Stimulated activated CD4-positive, alpha-beta T cell treated with anti-CD3 and anti-CD28 coated beads, Interleukin-15, amount 100 ng/mL, for 48 hours (primary cell): ENCODE data around the gene ANKRD42.
"Not testable (repeated sequence)": the region's sequence is repeated elsewhere in the genome, so short reads cannot be mapped to it uniquely, and the experiment has no call there.

Source experiments
- DNase-seq, 2 donors: peaks; one replicate each; pipeline ENCODE4 v3.0.0-alpha.2; 2020; ENCODE audit warnings: low read depth in 2 of 2

Gene ANKRD42

DNA sequence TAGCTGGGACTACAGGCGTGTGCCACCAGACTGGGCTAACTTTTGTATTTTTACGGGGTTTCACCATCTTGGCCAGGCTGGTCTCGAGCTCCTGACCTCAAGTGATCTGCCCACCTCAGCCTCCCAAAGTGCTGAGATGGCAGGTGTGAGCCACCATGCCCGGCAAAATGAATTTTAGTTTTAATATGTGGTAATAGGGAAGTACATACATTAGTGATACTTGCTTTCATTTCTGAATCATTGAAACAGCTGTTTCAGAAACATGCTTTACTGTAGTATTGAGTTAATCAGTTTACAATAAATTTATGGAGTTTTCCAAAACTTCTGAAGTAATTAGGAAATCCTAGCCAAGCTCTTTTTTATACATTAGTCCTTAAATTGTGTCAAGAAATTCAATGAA, 21.0 kb upstream of the ANKRD42 start:
- no peak for DNase-seq

DNA sequence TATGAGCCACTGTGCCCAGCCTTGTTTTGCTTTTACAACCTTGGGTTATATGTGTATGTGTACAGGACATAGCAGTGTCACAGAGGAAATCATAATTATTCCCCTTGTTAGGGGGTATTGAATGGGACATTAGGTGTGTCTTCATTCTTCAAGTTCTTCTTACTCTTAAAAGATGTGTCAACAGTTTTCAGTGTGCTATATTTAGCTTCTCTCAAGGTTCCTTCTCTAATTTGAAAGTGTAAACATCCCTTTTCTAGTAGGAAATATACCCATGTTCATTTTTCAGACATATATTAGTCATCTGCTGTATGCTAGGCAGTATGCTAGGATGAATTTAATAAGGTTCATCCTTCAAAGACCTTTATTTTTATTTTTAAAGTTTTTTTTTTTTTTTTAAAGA, 19.5 kb upstream of the ANKRD42 start:
- DNase-seq: no peak

DNA sequence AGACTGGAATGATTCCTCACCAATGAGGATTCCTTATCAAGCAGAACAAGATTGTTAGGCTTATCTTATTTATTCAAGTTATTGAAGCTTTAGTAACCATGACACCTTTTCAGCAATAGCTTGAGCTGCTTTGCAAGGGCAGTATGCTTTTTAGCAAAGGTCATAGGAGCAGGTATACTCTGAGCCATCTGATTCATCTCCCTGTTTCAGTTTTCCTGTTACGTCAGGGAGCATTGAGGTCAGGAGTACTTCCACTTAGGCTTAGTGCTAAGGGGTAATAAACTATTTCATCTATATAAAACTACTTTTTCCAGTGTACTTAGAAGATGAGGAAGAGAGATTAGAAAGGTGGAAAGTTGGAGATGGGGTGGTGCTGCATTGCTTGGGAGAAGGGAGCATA, 17.7 kb upstream of the ANKRD42 start:
- no peak for DNase-seq

DNA sequence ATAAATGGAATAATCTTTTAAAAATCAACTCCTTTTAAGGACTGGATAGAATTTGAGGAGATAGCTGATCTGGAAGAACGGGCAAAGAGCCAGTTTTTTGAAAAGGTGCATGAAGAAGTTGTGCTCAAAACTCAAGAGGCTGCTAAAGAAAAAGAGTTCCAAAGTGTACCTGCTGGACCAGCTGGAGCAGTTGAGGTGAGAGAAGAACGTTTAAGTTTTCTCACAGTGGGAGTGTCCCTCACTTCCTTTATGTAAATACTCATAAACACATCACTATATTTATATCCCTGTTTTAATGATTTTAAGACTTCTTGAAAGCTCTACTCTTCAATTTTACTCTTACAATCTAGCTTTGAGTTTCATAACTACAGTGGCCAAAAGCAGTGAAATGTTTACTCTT, 11.7 kb upstream of the ANKRD42 start:
- DNase-seq: no peak

DNA sequence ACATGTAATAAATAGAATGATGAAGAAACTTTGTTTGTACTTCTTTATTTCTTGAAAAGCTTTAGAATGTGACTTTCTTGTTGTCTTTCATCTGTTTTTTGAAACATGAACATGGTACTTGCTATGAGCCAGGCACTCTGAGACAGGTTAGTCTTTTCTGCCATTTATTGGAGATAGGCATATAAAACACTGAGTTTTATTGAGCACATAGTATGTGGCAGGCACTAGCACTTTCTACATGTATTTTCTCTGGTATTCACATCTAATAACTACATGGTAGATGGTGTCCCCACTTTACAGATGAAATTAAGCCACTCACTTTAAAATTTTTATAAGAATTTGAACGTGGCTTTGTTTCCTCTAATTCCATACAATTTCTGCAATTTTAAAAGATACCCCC, 7.7 kb upstream of the ANKRD42 start:
- DNase-seq: no peak

DNA sequence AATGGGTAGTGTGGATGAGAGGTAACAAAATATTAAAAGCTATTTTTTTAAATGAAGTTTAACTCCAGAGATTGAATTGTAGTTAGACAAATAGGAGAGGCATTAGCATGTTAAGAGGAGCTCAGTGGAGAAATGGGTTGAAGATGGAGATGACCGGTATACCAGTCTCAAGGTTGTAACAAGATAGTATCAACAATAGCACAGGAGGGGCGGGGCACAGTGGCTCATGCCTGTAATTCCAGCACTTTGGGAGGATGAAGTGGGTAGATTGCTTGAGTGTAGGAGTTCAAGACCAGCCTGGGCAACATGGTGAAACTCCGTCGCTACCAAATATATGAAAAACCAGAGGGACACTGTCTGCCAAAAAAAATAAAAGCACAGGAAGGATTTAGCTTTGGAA, 6.0 kb upstream of the ANKRD42 start:
- DNase-seq: no peak

DNA sequence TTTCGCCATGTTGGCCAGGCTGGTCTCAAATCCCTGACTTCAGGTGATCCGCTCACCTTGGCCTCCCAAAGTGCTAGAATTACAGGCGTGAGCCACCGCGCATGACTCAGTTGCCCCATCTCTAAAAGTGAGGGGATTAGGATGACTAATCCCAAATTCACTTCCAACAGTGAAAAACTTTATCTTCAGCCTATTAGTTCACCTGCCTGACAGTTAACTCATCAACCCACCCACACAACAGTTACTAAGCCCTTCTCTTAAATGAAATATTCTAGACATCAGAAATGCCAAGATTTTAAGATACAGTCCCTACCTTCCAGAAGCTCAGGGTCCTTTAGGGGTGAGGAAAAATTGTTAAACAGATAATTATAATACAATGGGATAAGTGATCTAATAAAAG, 2.0 kb upstream of the ANKRD42 start:
- DNase-seq: no peak

DNA sequence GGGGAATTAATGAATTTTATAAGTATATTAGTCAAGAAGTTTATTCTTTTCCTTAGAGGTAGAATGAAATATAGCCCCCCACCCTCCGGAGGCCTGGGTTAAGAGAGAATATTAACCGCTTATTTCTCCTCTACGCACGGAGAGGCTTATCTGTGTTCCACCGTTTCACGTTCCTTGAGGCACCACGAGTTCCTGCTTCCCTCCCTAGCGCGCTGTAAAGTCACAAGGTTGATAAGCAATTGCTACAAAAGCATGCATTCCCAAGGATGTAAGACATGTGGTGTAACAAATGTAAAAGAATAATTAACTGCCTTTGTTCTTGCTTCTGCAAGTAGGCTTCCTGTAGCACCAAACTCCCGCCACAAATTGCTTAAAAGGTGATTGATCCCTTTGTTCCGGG, 1.5 kb upstream of the ANKRD42 start:
- DNase-seq: no peak

DNA sequence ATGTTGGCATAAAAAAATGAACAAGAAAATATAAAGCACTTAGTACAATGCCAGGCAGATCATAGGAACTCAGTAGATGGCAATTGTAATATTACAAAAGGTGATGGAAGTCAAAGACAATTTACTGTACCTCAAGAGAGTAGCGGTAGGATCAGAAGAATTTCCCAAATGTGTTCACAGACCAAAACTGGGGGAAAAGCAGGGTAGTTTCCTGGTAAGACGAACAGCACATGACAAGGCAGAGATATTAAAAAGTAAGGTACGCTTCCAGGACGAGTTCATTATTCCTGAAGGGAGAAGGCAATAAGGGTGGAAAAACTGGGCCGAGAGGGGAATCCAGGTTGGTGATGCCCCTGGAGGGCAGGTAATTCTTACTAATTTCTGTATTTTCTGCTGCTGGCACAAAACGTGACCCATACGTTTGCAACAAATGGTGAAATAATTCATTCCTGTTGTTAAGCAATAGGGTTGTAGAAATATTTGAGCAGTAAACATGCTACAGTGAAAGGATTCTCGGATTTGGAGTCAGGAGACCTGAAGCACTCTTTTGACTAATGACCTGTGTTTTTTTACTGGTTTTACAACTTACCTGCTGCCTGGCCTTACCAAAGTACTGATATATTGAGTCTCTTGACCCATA, 786 bp upstream of the ANKRD42 start:
- no peak for DNase-seq

DNA sequence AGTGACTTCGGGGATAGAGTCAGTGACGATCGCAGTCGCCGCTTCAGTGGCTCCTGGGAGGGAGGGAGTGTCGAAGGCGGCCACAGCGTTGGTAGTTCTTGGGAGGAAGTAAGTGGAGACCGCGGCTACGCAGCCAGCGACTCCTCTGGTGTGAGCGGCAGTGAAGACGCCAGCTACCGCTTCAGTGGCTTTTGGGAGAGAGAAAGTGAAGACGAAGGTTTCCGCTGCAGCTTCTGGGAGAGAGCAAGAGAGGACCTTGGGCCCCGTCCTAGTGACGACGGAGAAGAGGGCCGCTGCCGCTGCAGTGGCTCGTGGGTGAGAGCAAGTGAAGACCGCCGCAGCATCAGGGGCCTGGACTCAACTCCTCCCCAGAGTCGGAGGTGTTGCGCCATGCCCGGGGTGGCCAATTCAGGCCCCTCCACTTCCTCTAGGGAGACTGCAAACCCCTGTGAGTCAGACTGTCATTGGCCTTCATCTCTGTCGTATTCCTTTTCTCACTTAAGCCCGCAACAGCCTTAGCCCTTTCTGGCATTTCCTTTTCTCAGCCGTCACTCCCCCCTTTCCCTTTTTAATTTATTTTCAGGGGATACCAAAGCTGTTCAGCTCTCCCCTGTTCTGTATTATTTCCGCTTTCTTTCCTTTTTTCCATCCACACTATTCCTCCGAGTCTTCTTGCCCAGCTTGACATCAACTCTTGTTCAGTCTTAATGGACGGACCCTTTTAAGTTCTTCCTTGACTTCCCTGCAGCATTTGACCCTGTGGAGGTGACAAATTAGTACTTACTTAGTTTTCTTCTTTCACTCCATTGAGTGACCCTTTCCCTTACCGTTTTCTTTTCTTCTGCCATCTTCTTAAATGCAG, 1.0 kb downstream of the ANKRD42 start:
- peak; percentile 33 to 35 for DNase-seq

DNA sequence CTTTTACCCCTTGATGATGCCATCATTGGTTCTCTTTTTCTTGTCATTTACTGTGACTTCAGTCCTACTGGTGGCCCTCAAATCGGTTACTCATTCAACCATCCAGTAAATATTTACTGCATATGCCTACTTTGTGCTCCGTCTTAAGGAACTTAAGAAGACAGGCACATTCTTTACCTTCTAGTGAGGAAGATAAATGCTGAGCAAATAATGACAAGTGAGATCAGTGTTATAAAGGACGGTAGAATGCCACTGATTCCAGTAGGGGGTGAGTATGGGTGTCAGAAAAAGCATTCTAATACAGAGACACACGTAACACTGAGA, 1.6 kb downstream of the ANKRD42 start:
- no peak for DNase-seq

DNA sequence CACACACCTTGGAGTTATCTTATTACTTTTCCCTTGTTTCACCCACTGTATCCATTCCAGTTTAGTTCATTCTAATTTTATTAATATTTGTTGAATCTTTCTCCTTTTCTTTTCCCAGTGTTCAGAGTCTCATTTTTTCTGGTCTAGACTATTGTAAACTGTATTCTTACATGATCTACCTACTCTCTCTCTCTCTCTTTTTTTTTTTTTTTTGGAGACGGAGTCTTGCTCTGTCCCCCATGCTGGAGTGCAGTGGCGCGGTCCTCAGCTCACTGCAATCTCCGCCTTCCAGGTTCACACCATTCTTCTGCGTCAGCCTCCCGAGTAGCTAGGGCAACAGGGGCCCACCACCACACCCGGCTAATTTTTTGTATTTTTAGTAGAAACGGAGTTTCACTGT, 2.1 kb downstream of the ANKRD42 start:
- no peak for DNase-seq

DNA sequence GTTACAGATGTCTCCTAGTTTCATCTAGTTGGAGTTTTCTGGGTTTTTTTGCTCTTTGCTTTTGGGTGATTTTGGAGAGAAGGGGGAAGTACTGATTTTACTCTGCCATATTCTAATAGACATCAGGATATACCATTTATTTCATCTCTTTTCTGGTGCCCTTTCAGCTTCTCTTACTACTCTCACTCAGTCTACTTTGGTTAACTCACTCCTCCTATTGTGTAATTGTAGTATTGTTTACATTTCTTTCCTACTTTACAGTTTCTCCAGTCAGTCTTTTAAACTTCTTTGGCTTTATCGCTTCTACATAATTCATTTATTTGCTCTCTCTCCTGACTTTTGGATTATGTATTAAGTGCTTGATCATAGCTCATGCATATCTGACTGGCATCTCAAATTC, 6.5 kb downstream of the ANKRD42 start:
- no peak for DNase-seq

DNA sequence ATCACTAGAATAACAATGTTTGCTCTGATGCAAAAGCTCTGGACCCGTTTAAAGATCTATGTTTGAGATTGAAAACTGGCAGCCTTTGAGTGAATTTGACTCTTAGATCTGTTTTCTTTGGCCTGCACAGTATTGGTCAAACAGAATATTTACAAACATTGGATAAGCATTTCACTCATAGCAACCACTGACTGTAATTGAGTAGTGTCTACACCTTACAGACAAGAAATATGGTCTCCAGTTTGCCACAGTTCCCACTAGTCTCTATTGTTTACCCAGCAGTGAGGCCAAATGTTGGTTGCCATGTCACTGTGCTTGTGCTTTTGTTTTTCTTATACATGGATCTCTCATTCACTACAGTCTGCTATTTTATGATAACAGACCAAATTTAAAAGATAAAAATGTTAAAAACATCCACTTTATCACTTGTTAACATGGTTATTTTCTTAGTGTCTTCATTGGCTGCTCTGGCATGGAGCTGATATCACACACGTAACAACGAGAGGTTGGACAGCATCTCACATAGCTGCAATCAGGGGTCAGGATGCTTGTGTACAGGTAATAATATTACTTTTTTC, 12.2 kb downstream of the ANKRD42 start:
- no peak for DNase-seq

DNA sequence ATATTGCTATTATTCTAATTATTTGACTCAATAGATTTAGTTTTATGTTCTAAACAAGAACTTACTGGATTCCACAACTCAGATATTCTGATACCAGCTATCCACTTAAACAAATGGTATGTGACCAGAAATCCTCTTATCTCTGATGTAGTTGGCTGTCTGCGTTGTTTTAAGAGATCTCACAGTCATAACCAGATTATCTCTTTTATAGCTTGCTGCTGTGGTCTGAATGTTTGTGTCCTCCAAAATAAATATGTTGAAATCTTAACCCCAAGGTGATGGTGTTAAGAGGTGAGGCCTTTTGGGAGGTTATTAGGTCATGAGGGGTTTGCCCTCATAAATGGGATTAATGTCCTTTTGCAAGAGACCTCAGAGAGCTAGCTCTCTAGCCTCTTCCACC, 12.7 kb downstream of the ANKRD42 start:
- DNase-seq: no peak

DNA sequence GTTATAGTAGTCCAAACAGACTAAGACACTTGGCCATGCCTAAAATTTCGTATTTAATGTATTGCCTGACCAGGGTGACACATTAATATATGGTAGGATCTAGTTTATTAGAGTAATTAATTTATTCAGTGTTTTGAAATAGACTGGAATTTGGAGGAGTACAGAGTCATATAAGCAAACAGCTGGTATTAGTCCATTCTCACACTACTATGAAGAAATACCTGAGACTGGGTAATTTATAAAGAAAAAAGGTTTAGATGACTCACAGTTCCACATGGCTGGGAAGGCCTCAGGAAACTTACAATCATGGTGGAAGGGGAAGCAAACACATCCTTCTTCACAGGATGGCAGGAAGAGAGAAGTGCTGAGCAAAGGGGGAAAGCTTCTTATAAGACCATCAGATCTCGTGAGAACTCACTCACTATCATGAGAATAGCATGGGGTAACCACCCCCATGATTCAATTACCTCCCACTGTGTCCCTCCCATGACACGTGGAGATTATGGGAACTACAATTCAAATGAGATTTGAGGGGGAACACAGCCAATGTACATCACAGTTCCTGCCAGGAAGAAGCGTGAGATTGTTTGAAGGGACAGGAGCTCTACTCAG, 13.4 kb downstream of the ANKRD42 start:
- not testable (repeated sequence) for DNase-seq

DNA sequence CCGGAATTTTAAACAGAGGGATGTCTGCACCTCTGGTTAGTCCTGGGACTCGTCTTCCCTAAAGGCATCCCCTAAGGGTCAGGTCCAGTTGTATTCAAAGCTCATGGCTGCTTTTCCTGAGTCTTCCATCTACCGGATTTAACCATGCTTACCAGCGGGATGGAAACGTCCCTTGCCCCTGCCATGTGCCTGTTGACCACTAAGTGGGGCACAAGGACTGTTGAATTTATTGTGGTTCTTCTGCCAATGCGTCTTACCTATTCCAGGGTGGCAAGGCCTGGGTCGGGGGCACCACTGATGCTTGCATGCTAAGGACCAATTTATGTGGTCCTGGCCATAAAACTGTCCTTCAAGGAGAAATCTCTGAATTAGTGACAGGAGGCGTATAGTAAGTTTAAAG, 25.6 kb downstream of the ANKRD42 start:
- no peak for DNase-seq

DNA sequence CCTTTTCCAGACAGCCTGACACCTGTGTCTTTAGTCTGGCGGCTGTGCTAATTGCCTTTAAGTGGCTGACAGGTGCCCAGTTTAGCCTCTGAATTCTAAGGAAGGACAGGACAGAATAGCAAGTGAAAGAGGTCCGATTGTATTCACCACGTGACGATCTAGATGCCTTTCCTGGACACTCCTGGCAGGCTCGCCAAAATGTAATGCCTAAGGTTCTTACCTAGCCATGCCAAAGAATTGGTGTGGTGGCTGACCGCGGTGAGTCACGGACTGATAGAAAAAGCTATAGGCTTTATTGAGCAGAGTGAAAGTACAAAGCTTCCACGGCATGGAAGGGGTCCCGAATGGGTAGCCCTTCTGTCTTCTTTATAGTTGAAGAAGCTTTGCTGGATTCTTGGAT, 26.7 kb downstream of the ANKRD42 start:
- DNase-seq: no peak

DNA sequence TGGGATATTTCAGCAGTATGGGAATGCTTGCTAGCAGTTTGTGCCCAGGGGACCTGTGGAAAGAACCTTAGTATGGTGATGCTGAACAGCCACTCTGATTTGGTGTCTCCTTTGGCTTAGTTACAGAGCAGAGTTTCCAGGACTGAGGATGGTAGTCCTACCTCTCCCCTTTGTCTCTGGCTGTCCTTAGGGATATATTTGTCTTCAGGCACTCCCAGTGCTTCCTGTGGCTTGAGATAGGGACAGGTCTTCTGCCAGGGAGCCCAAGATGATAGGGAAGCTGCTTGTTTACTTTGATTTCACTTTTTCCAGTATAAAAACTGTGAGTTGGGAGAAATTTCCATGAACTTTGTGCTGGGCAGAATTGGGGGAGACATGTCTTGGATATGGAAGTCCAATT, 28.2 kb downstream of the ANKRD42 start:
- DNase-seq: no peak

DNA sequence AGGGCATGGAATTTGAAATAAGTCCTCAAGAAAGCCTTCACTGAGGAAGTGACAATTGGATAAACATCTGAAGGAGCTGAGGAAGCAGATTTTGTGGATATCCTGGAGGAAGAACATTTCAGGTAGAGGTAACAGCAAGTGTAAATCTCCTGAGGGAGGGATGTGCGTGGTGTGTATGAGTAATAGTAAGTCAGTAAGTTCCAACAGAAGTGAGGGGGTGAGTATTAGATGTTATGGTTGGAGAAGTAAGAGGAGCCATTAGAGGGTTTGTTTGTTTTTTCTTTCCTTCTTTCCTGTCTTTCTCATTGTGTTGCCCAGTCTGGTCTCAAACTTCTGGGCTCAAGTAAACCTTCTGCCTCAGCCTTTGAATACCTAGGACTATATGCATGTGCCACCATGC, 29.0 kb downstream of the ANKRD42 start:
- DNase-seq: no peak

DNA sequence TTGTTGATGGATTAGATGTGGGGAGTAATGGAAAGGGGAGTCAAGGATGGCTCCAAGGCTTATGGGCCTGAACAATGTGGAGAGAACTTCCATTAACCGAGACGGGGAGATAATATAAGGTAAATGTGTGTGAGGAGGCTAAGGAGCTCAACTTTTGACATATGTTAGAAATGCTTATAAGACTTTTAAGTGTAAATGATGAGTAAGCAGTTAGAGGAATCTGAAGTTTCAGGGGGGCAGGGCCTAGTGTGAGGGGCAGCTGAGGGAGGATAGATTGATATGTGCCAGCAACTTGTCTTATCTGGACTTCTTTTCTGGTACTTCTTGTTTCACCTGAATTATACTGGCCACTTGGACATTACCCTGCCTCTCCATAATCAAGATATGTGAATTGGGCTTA, 29.9 kb downstream of the ANKRD42 start:
- no peak for DNase-seq

DNA sequence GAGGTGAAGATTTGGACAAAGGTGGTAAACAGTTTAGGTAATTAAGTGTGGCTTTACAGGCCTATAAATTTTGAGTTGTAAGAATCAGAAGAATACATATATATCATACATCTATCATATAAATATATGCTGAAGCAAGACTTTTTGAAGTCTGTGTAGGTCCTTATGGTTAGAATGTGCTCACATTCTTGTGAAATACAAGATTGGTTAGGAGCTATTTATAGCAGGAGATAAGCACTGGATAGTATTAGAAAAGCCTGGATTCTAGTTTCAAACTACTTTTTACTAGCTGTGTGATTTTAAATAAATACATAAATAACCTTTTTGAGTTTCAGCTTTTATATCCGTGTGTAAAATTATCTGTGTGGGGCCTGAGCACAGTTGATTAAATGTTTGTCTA, 42.3 kb downstream of the ANKRD42 start:
- no peak for DNase-seq

DNA sequence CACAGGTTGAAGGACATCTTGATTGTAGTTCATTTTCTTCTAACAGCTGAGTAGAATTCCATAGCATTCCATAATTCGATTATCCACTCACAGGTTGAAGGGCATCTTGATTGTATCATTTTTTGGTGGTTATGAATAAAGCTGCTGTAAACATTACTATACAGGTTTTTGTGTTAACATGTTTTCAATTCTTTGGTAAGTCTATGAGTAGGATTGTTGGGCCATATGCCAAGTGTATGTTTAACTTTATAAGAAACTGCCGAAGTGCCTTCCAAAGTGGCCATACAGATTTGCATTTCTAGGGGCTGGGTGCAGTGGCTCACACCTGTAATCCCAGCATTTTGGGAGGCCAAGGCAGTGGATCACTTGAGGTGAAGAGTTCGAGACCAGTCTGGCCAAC, 44.6 kb downstream of the ANKRD42 start:
- no peak for DNase-seq
